Measurements from ENCODE around the gene CCNO. TPM values are rescaled to one million over a fixed set of nuclear protein-coding genes. Genes with fewer than 3 reads are reported as not detected.

CCNO gene
- 0.74 and 3.8 TPM in 2 replicates for total RNA-seq (2014; rRNA removed; shearing (Covaris generic))

GRCh38 chr5:55232985-55233928, at the start of gene CCNO:
Gene CCNO, minus strand, starts transcription at chr5:55233608. Its CDS starts 85 bp downstream, at chr5:55233523.
- in situ Hi-C loops (cut with HindIII; ENCODE audit: low sequenced_read_pairs): no loop called here

GRCh38 chr5:55278778-55279177, 45.4 kb upstream of the CCNO start:
- in situ Hi-C loops (cut with HindIII; ENCODE audit: low sequenced_read_pairs): no loop called here
- no peak for DNase-seq (ENCODE audit: low spot score)

More at GRCh38 chr5:55232985-55233928, at the start of gene CCNO:
- DNase-seq (ENCODE audit: low spot score): peak; percentile 85

GRCh38 chr5:55276771-55277170, 43.4 kb upstream of the CCNO start:
- DNase-seq (ENCODE audit: low spot score): no peak
- in situ Hi-C loops (cut with HindIII; ENCODE audit: low sequenced_read_pairs): no loop called here

GRCh38 chr5:55258339-55258738, 24.9 kb upstream of the CCNO start:
- in situ Hi-C loops (cut with HindIII; ENCODE audit: low sequenced_read_pairs): no loop called here
- no peak for DNase-seq (ENCODE audit: low spot score)

- no peak for DNase-seq (ENCODE audit: low spot score)
- in situ Hi-C loops (cut with HindIII; ENCODE audit: low sequenced_read_pairs): no loop called here
These were observed 21.4 kb upstream of the CCNO start for GRCh38 chr5:55254802-55255201.

- no peak for DNase-seq (ENCODE audit: low spot score)
- in situ Hi-C loops (cut with HindIII; ENCODE audit: low sequenced_read_pairs): no loop called here
These were observed 16.7 kb upstream of the CCNO start for GRCh38 chr5:55250064-55250463.

GRCh38 chr5:55241746-55242145, 8.3 kb upstream of the CCNO start:
- DNase-seq (ENCODE audit: low spot score): no peak
- in situ Hi-C loops (cut with HindIII; ENCODE audit: low sequenced_read_pairs): no loop called here

- no peak for DNase-seq (ENCODE audit: low spot score)
- in situ Hi-C loops (cut with HindIII; ENCODE audit: low sequenced_read_pairs): no loop called here
These were observed 3.4 kb upstream of the CCNO start for GRCh38 chr5:55236800-55237199.

GRCh38 chr5:55234121-55234700, 803 bp upstream of the CCNO start:
- in situ Hi-C loops (cut with HindIII; ENCODE audit: low sequenced_read_pairs): no loop called here
- peak; percentile 57 for DNase-seq (ENCODE audit: low spot score)

- DNase-seq (ENCODE audit: low spot score): peak; percentile 54
- in situ Hi-C loops (cut with HindIII; ENCODE audit: low sequenced_read_pairs): no loop called here
These were observed 980 bp downstream of the CCNO start for GRCh38 chr5:55232271-55232984.

GRCh38 chr5:55231919-55232270, 1.5 kb downstream of the CCNO start:
- DNase-seq (ENCODE audit: low spot score): no peak
- in situ Hi-C loops (cut with HindIII; ENCODE audit: low sequenced_read_pairs): no loop called here

GRCh38 chr5:55231029-55231918, 2.1 kb downstream of the CCNO start:
- in situ Hi-C loops (cut with HindIII; ENCODE audit: low sequenced_read_pairs): no loop called here
- DNase-seq (ENCODE audit: low spot score): peak; percentile 43

GRCh38 chr5:55230086-55230629, 3.2 kb downstream of the CCNO start:
- DNase-seq (ENCODE audit: low spot score): no peak

GRCh38 chr5:55227664-55228430, 5.6 kb downstream of the CCNO start:
- in situ Hi-C loops (cut with HindIII; ENCODE audit: low sequenced_read_pairs): no loop called here

More at GRCh38 chr5:55230086-55230629, 3.2 kb downstream of the CCNO start:
- in situ Hi-C loops (cut with HindIII; ENCODE audit: low sequenced_read_pairs): no loop called here

GRCh38 chr5:55226934-55227663, 6.3 kb downstream of the CCNO start, which contains the start of gene MCIDAS:
Gene MCIDAS, minus strand, starts transcription at chr5:55227315. Its CDS starts 177 bp downstream, at chr5:55227138.
- DNase-seq (ENCODE audit: low spot score): peak; percentile 38
- in situ Hi-C loops (cut with HindIII; ENCODE audit: low sequenced_read_pairs): no loop called here

More at GRCh38 chr5:55227664-55228430, 5.6 kb downstream of the CCNO start:
- DNase-seq (ENCODE audit: low spot score): no peak

GRCh38 chr5:55226027-55226933, 7.1 kb downstream of the CCNO start:
- DNase-seq (ENCODE audit: low spot score): peak; percentile 55
- in situ Hi-C loops (cut with HindIII; ENCODE audit: low sequenced_read_pairs): no loop called here

All from G401 (cell line).